Mammary epithelial cell (primary cell): Measurements from ENCODE around the gene USP44.

Experiments used
- EZH2 ChIP-seq: IDR thresholded peaks from 2 replicates; pipeline ENCODE4 v1.6.1; 2012; ENCODE audit warnings: low read length, inconsistent platforms, borderline replicate concordance
- TF ChIP-seq, protein P1 (sequence below), 2 donors: IDR thresholded peaks in 1 of 2; conservative IDR thresholded peaks in 1 of 2; 2 replicates each; pipeline ENCODE4 v1.5.1; 2011 to 2012; ENCODE audit warnings: inconsistent platforms in 2 of 2, low read length in 2 of 2, mild to moderate bottlenecking in 2 of 2, control low read depth in 1 of 2, low read depth in 1 of 2; ENCODE audit not compliant: insufficient read depth in 1 of 2; ENCODE audit errors: extremely low read depth in 1 of 2

DNA sequence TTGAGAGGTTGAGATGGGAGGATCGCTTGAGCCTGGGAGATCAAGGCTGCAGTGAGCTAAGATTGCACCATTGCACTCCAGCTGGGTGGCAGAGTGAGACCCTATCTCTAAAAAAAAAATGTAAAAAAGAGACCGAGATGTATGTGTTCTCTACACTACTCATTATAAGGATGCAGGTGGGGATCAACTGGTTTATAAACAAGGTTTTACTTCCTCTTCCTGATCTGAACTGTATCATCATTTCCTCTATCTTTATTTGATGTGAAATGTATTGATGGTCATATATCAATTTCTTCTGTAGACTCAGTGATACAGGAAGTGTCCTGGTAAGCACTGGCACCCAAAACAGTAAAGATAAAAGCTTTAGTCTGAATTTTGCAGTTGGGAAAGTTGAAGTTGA, 20.1 kb upstream of the USP44 start:
- TF ChIP-seq, protein P1, sequence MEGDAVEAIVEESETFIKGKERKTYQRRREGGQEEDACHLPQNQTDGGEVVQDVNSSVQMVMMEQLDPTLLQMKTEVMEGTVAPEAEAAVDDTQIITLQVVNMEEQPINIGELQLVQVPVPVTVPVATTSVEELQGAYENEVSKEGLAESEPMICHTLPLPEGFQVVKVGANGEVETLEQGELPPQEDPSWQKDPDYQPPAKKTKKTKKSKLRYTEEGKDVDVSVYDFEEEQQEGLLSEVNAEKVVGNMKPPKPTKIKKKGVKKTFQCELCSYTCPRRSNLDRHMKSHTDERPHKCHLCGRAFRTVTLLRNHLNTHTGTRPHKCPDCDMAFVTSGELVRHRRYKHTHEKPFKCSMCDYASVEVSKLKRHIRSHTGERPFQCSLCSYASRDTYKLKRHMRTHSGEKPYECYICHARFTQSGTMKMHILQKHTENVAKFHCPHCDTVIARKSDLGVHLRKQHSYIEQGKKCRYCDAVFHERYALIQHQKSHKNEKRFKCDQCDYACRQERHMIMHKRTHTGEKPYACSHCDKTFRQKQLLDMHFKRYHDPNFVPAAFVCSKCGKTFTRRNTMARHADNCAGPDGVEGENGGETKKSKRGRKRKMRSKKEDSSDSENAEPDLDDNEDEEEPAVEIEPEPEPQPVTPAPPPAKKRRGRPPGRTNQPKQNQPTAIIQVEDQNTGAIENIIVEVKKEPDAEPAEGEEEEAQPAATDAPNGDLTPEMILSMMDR (conservative IDR thresholded peaks at IDR 0.05 in 1 of 2, IDR thresholded peaks at IDR 0.05 in 1 of 2; ENCODE audit: extremely low read depth in 1 of 2, insufficient read depth in 1 of 2, low read depth in 1 of 2, low read length in 2 of 2): no peak
- TF ChIP-seq EZH2: no peak
